Measurements from ENCODE around the gene AHSP. TPM values are rescaled to one million over a fixed set of nuclear protein-coding genes. Genes with fewer than 3 reads are reported as not detected.

The AHSP gene
- total RNA-seq = not detected in 2 replicates

GRCh38 chr16:31527734-31528274, at the start of gene AHSP:
Gene AHSP, plus strand, starts transcription at chr16:31527900. Its CDS starts 240 bp downstream, at chr16:31528140.

GRCh38 chr16:31483081-31483480, 44.6 kb upstream of the AHSP start, which contains the start of gene SLC5A2:
Gene SLC5A2, plus strand, starts transcription at chr16:31483123. Its CDS starts 14 bp downstream, at chr16:31483137.

GRCh38 chr16:31507929-31508705, 19.6 kb upstream of the AHSP start, which contains the start of gene RUSF1:
Gene RUSF1, minus strand, starts transcription at chr16:31508391. Its CDS starts 18 bp downstream, at chr16:31508373.

Other genes with a start within 250 kb of the AHSP start
- gene ITGAX, start 172.7 kb upstream of the AHSP start, total RNA-seq = under 0.01 and 0.52 TPM in 2 replicates
- not detected in 2 replicates for gene ITGAD, start 134.6 kb upstream of the AHSP start, total RNA-seq
- gene COX6A2, start 99.5 kb upstream of the AHSP start, total RNA-seq = not detected in 2 replicates
- 1.2 and 1.4 TPM in 2 replicates for gene ZNF843, start 85.1 kb upstream of the AHSP start, total RNA-seq
- gene ARMC5, start 68.4 kb upstream of the AHSP start, total RNA-seq = 9.0 and 10.4 TPM in 2 replicates
- 46.3 and 54.0 TPM in 2 replicates for gene TGFB1I1, start 55.7 kb upstream of the AHSP start, total RNA-seq
- not detected in 2 replicates for gene SLC5A2, start 44.8 kb upstream of the AHSP start, total RNA-seq
- 42.0 and 52.5 TPM in 2 replicates for gene RUSF1, start 19.5 kb upstream of the AHSP start, total RNA-seq